HG02588 (cell line): ENCODE data around the gene DNAH6.
"Not testable (repeated sequence)": the region's sequence is repeated elsewhere in the genome, so short reads cannot be mapped to it uniquely, and the experiment has no call there.

Source experiments
- ATAC-seq: cut with Tn5 transposase; IDR thresholded peaks from one replicate; pipeline ENCODE4 v1.9.1; 2021; ENCODE audit warnings: mild to moderate bottlenecking, moderate library complexity; ENCODE audit not compliant: unreplicated experiment

Gene DNAH6

GRCh38 chr2:84858937-84859336 lies 342.6 kb downstream of the DNAH6 start:
- ATAC-seq, result no peak

- ATAC-seq, result no peak
These were observed 345.2 kb downstream of the DNAH6 start for GRCh38 chr2:84861539-84861938.

GRCh38 chr2:84862006-84862405 lies 345.7 kb downstream of the DNAH6 start:
- ATAC-seq, result no peak

- ATAC-seq, result peak; percentile 67
These were observed 349.0 kb downstream of the DNAH6 start for GRCh38 chr2:84865181-84865783.

- ATAC-seq, result no peak
These were observed 349.8 kb downstream of the DNAH6 start for GRCh38 chr2:84866122-84866521.

GRCh38 chr2:84868327-84868726 lies 352.0 kb downstream of the DNAH6 start:
- ATAC-seq, result not testable (repeated sequence)
